HG03520 (cell line): ENCODE measurements around the gene CCL28.
"Not testable (repeated sequence)": the region's sequence is repeated elsewhere in the genome, so short reads cannot be mapped to it uniquely, and the experiment has no call there.

Experiments
- ATAC-seq: cut with Tn5 transposase; IDR thresholded peaks from one replicate; pipeline ENCODE4 v1.9.1; 2021; ENCODE audit warnings: mild to moderate bottlenecking, moderate library complexity; ENCODE audit not compliant: unreplicated experiment

CCL28 gene

GRCh38 chr5:43411495-43411894 is 696 bp downstream of the CCL28 start:
- ATAC-seq: no peak

GRCh38 chr5:43410414-43410813 is 1.8 kb downstream of the CCL28 start:
- ATAC-seq: no peak

- no peak for ATAC-seq
Measured at GRCh38 chr5:43409809-43410271, 2.4 kb downstream of the CCL28 start.

- not testable (repeated sequence) for ATAC-seq
Measured at GRCh38 chr5:43402524-43403066, 9.6 kb downstream of the CCL28 start.

GRCh38 chr5:43401827-43402226 is 10.4 kb downstream of the CCL28 start:
- ATAC-seq: no peak

GRCh38 chr5:43400082-43400481 is 12.1 kb downstream of the CCL28 start:
- no peak for ATAC-seq

- peak; percentile 92 for ATAC-seq
Measured at GRCh38 chr5:43396762-43397304, 15.4 kb downstream of the CCL28 start.

- ATAC-seq: no peak
Measured at GRCh38 chr5:43390471-43390870, 21.7 kb downstream of the CCL28 start.

GRCh38 chr5:43389679-43390329 is 22.4 kb downstream of the CCL28 start:
- peak; percentile 59 for ATAC-seq

DNA sequence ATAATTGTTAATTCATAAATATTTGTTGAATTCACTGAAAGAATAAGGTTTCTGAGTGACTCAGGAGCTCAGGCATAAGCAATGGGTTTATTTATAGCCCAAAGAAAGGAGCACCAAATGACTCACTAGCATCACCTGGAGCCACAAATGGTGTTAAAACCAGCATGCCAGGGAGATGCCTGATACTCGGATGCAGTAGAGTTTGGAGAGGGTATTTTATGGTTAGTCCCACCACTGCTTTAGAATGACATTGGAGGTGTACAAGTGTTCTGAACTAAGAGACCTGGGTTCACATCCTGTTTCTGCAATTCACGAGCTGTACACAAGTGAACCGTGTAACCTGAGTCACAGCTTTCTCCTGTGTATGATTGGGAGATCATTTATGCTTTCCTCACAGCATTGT is 25.2 kb downstream of the CCL28 start:
- ATAC-seq: peak; percentile 52

- ATAC-seq: no peak
Measured at GRCh38 chr5:43376496-43377140, 35.6 kb downstream of the CCL28 start.

DNA sequence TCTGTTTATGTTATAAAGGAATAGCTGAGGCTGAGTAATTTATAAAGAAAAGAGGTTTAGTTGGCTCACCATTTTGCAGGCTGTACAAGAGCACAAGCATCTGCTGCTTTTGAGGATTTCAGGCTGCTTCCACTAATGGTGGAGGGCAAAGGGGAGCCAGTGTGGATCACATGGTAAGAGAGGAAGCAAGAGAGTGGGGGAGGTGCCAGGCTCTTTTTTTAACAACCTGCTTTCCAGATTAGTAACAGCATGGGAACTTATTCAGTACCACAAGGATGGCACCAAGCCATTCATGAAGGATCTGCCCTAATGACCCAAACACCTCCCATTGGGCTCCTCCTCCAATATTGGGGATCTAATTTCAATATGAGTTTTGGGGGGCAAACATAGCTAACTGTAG is 40.4 kb downstream of the CCL28 start:
- ATAC-seq: no peak

GRCh38 chr5:43370352-43370751 is 41.8 kb downstream of the CCL28 start:
- no peak for ATAC-seq

GRCh38 chr5:43369651-43370050 is 42.5 kb downstream of the CCL28 start:
- no peak for ATAC-seq

DNA sequence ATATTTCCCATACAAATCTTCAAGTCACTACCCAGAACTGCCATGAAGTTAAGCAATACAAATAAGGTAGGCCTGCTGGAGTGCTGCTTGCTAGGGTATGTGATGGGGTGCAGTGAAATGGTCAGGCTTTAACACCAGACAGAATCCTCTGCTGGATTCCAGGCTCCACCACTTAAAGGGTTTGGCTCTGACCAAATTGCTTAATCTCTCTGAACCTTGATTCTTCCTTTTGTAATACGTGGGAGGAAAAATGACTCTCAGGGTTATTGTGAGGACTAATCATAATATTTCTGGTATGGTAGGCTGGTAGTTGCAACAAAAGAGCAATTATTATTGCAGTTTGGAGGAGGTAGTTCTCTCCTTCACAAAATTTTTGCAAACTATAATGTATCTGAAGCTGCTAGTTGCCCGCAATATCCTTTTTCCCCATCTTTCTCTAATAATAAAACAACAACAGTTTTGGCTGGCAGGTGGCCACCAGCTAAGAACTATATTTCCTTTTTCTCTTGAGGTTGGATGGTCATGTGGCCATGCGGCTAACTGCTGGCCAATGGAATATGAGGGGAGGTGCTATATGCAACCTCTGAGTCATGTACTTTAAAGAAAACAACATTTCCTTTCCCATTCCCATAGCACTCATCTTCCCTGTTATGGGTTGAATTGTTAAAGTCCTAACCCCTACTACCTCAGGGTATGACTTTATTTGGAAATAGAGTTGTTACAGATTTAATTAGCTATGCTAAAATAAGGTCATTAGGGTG is 44.1 kb downstream of the CCL28 start:
- no peak for ATAC-seq

- ATAC-seq: no peak
Measured at GRCh38 chr5:43367453-43367852, 44.7 kb downstream of the CCL28 start.

- not testable (repeated sequence) for ATAC-seq
Measured at GRCh38 chr5:43366680-43367246, 45.4 kb downstream of the CCL28 start.

- not testable (repeated sequence) for ATAC-seq
Measured at GRCh38 chr5:43365155-43365554, 47.0 kb downstream of the CCL28 start.

DNA sequence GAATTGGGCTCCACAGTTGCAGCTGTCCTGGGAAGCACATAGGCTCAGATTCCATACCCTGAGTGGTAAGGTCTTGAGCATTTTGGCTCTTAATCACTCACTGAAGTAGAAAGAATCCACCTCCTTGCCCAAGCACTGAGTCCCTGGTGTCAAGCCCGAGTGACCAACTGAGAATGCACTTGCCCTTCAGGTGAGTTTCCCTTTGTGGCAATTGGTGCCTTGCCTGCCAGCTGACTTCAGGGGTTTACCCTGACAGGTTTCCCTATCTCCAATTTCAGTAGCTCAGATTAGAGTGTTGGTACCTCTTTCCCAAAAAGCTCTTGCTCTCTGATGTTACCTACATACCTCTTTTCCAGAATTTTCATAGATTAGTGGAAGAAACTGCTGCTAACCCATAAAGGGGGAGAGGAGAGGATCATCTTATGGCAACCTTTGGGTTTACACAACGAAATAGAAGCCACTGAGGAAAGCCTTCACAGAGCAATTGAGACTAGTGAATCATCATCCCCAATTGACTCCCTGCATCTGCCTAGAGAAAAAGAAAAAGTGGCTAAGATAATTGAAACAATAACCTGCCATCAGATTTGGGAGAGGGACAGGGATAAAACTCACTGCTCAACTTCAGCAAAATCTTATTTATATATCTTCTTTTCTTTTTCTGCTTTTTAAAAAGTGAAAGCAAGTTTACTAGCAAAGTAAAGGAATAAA is 48.6 kb downstream of the CCL28 start:
- ATAC-seq: no peak

DNA sequence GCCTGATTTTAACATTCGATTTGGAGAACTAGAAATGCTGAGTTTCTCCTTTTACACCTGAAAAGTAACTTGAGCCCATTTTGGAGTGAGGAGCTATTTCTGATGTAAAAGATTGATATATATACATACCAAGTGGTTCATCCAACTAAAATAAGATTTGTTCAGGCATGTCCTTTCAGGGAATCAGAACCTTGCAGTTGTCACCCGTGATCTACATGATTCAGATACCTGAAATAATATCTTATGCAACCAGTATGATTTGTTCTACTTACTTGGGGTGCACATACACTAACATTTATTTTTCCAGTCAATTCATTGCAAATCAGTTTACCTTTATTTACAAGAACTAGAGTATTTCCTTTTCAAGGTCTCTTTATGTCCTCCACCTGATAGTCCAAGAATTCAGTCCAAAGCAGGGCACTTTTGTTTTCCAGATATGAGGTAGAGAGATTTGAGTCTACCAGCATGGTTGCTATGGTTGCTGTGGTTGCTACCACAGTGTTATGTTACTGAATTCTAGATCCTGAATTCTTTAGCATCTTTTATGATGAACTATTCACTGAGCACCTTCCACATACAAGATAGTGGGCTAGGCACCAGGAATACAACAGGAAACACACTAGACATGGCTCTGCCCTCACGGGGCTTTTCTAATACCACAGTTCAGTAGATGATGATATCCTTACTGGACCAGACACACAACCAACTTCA is 49.3 kb downstream of the CCL28 start:
- ATAC-seq: no peak
